GM12872 (cell line): ENCODE data around the gene H1-8.

Experiments
- CTCF ChIP-seq: IDR thresholded peaks from 3 replicates; pipeline ENCODE4 v1.5.1; 2011; ENCODE audit warnings: low read depth, mild to moderate bottlenecking, low read length, moderate library complexity; ENCODE audit not compliant: insufficient read depth

The H1-8 gene

GRCh38 chr3:129535075-129535474, 7.9 kb upstream of the H1-8 start:
- no peak for TF ChIP-seq CTCF

GRCh38 chr3:129536374-129536667, 6.7 kb upstream of the H1-8 start:
- TF ChIP-seq CTCF = no peak

- TF ChIP-seq CTCF = no peak
These were observed 6.2 kb upstream of the H1-8 start for GRCh38 chr3:129536804-129537203.

GRCh38 chr3:129539206-129539605, 3.8 kb upstream of the H1-8 start:
- TF ChIP-seq CTCF = no peak

- TF ChIP-seq CTCF = no peak
These were observed 2.0 kb upstream of the H1-8 start for GRCh38 chr3:129540776-129541516.

GRCh38 chr3:129542747-129543146, 228 bp upstream of the H1-8 start:
- no peak for TF ChIP-seq CTCF

GRCh38 chr3:129543999-129544398, 1.0 kb downstream of the H1-8 start:
- TF ChIP-seq CTCF = no peak
